Measurements from ENCODE around the gene CALML4. TPM values are rescaled to one million over a fixed set of nuclear protein-coding genes. Genes with fewer than 3 reads are reported as not detected.
"Not testable (repeated sequence)": the region's sequence is repeated elsewhere in the genome, so short reads cannot be mapped to it uniquely, and the experiment has no call there.

CALML4 gene
- total RNA-seq, 1 donor = 2.2 TPM

DNA sequence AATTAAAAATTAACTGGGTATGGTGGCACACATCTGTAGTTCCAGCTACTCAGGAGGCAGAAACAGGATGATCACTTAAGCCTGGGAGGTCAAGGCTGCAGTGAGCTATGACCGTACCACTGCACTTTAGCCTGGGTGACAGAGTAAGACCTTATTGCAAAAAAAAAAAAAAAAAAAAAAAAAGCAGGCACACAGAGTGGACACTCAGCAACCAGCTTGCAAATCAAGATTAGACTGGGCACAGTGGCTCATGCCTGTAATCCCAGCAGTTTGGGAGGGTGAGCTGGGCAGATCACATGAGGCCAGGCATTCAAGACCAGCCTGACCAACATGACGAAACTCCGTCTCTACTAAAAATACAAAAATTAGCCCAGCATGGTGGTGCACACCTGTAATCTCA, 19.0 kb upstream of the CALML4 start:
- Histone ChIP-seq H3K4me1 (ENCODE audit: insufficient read depth, low read length) (peaks cover 12% of the 10 kb centered on the region), H3K79me2 (ENCODE audit: insufficient read depth, low read length) (peaks cover 74% of the 10 kb centered on the region), H3K27me3 (ENCODE audit: insufficient read depth, low read length) (no peaks in the 10 kb centered on the region), H3K4me3 (ENCODE audit: insufficient read depth, low read length) (no peak overlapping the region), H4K20me1 (ENCODE audit: insufficient read depth, low read length) (peaks cover 10% of the 10 kb centered on the region), H3K4me2 (ENCODE audit: insufficient read depth, low read length) (no peak overlapping the region), H2AFZ (ENCODE audit: low read length) (no peak overlapping the region), H3K27ac (ENCODE audit: low read depth, low read length) (no peak overlapping the region), H3K36me3 (ENCODE audit: insufficient read depth, low read length) (peaks cover 1% of the 10 kb centered on the region), H3K9me3 (ENCODE audit: low read depth, low read length) (no peaks in the 10 kb centered on the region)
- DNase-seq (ENCODE audit: insufficient read length, low spot score, missing footprints) = no peak
- TF ChIP-seq, protein P1, sequence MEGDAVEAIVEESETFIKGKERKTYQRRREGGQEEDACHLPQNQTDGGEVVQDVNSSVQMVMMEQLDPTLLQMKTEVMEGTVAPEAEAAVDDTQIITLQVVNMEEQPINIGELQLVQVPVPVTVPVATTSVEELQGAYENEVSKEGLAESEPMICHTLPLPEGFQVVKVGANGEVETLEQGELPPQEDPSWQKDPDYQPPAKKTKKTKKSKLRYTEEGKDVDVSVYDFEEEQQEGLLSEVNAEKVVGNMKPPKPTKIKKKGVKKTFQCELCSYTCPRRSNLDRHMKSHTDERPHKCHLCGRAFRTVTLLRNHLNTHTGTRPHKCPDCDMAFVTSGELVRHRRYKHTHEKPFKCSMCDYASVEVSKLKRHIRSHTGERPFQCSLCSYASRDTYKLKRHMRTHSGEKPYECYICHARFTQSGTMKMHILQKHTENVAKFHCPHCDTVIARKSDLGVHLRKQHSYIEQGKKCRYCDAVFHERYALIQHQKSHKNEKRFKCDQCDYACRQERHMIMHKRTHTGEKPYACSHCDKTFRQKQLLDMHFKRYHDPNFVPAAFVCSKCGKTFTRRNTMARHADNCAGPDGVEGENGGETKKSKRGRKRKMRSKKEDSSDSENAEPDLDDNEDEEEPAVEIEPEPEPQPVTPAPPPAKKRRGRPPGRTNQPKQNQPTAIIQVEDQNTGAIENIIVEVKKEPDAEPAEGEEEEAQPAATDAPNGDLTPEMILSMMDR (IDR thresholded peaks at IDR 0.05; ENCODE audit: extremely low read depth, low read depth, low read length) = no peak

DNA sequence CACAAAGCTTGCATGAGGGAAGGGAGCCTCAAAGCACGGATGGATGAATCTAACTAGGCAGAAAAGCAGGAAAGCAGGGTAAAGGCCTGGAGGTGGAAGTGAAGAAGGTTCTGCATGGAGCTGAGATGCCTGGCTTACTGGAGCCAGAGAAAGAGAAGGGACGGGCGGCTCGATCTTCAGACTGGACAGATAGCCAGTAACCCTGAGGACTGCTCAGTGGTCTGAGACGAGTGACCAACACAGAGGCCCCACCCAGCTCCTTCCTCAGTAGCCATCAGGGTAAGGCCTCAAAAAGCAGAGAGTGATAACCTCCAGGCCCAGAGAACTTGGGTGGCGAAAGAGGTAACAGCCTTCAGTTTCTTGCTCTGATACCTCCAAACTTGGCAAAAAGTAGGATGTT, 18.0 kb upstream of the CALML4 start:
- Histone ChIP-seq H3K36me3 (ENCODE audit: insufficient read depth, low read length) (peaks cover 9% of the 10 kb centered on the region), H3K4me1 (ENCODE audit: insufficient read depth, low read length) (peaks cover 5% of the 10 kb centered on the region), H3K79me2 (ENCODE audit: insufficient read depth, low read length) (peaks cover 74% of the 10 kb centered on the region), H3K9me3 (ENCODE audit: low read depth, low read length) (no peaks in the 10 kb centered on the region), H3K4me2 (ENCODE audit: insufficient read depth, low read length) (no peak overlapping the region), H3K27me3 (ENCODE audit: insufficient read depth, low read length) (no peaks in the 10 kb centered on the region), H2AFZ (ENCODE audit: low read length) (no peak overlapping the region), H3K27ac (ENCODE audit: low read depth, low read length) (no peak overlapping the region), H4K20me1 (ENCODE audit: insufficient read depth, low read length) (peaks cover 8% of the 10 kb centered on the region), H3K4me3 (ENCODE audit: insufficient read depth, low read length) (no peak overlapping the region)
- TF ChIP-seq, protein P1 (IDR thresholded peaks at IDR 0.05; ENCODE audit: extremely low read depth, low read depth, low read length) = no peak
- DNase-seq (ENCODE audit: insufficient read length, low spot score, missing footprints) = no peak

DNA sequence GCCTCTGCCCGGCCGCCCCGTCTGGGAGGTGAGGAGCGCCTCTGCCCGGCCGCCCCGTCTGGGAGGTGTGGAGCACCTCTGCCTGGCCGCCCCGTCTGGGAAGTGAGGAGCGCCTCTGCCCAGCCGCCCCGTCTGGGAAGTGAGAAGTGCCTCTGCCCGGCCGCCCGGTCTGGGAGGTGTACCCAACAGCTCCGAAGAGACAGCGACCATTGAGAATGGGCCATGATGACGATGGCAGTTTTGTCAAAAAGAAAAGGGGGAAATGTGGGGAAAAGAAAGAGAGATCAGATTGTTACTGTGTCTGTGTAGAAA, 17.3 kb upstream of the CALML4 start:
- H3K36me3 ChIP-seq (ENCODE audit: insufficient read depth, low read length); H3K9me3 ChIP-seq (ENCODE audit: low read depth, low read length); H3K27me3 ChIP-seq (ENCODE audit: insufficient read depth, low read length); H2AFZ ChIP-seq (ENCODE audit: low read length); H3K27ac ChIP-seq (ENCODE audit: low read depth, low read length); DNase-seq (ENCODE audit: insufficient read length, low spot score, missing footprints); H4K20me1 ChIP-seq (ENCODE audit: insufficient read depth, low read length); H3K4me3 ChIP-seq (ENCODE audit: insufficient read depth, low read length); H3K4me1 ChIP-seq (ENCODE audit: insufficient read depth, low read length); H3K4me2 ChIP-seq (ENCODE audit: insufficient read depth, low read length): not testable (repeated sequence)
- H3K79me2 ChIP-seq (ENCODE audit: insufficient read depth, low read length) = peaks cover 74% of the 10 kb centered on the region

DNA sequence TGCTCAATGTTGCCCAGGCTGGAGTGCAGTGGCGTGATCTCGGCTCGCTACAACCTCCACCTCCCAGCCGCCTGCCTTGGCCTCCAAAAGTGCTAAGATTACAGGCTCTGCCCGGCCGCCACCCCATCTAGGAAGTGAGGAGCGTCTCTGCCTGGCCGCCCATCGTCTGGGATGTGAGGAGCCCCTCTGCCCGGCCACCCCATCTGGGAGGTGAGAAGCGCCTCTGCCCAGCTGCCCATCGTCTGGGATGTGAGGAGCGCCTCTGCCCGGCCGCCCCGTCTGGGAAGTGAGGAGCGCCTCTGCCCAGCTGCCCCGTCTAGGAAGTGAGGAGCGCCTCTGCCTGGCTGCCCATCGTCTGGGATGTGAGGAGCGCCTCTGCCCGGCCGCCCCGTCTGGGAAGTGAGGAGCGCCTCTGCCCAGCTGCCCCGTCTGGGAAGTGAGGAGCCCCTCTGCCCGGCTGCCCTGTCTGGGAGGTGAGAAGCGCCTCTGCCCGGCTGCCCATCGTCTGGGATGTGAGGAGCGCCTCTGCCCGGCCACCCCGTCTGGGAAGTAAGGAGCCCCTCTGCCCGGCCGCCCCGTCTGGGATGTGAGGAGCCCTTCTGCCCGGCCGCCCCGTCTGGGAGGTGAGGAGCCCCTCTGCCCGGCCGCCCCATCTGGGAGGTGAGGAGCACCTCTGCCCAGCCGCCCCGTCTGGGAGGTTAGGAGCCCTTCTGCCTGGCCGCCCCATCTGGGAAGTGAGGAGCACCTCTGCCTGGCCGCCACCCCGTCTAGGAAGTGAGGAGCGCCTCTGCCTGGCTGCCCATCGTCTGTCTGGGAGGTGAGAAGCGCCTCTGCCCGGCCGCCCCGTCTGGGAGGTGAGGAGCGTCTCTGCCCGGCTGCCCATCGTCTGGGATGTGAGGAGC, 16.6 kb upstream of the CALML4 start:
- H2AFZ ChIP-seq (ENCODE audit: low read length); H3K4me2 ChIP-seq (ENCODE audit: insufficient read depth, low read length); DNase-seq (ENCODE audit: insufficient read length, low spot score, missing footprints); H3K4me3 ChIP-seq (ENCODE audit: insufficient read depth, low read length); H3K9me3 ChIP-seq (ENCODE audit: low read depth, low read length); H3K27me3 ChIP-seq (ENCODE audit: insufficient read depth, low read length); H3K27ac ChIP-seq (ENCODE audit: low read depth, low read length); H4K20me1 ChIP-seq (ENCODE audit: insufficient read depth, low read length); H3K4me1 ChIP-seq (ENCODE audit: insufficient read depth, low read length); H3K36me3 ChIP-seq (ENCODE audit: insufficient read depth, low read length): not testable (repeated sequence)
- H3K79me2 ChIP-seq (ENCODE audit: insufficient read depth, low read length) = peaks cover 70% of the 10 kb centered on the region

DNA sequence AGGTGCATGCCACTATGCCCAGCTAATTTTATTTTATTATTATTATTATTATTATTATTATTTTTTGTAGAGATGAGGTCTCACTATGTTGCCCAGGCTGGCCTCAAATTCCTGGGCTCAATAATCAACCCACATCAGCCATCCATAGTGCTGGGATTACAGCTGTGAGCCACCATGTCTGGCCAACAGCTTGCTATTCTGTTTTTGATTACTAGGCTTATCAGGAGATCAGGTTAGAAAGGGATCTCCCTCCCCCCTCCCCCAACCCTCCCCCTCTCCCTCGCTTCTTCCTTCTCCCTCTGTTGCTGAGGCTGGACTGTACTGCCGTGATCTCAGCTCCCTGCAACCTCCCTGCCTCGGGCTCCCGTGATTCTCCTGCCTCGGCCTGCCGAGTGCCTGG, 15.8 kb upstream of the CALML4 start:
- no peak overlapping the region for H3K27ac ChIP-seq (ENCODE audit: low read depth, low read length)
- no peak overlapping the region for H2AFZ ChIP-seq (ENCODE audit: low read length)
- H3K36me3 ChIP-seq (ENCODE audit: insufficient read depth, low read length) = peaks cover 9% of the 10 kb centered on the region
- H3K4me2 ChIP-seq (ENCODE audit: insufficient read depth, low read length) = no peak overlapping the region
- TF ChIP-seq, protein P1 (IDR thresholded peaks at IDR 0.05; ENCODE audit: extremely low read depth, low read depth, low read length) = no peak
- H3K4me3 ChIP-seq (ENCODE audit: insufficient read depth, low read length) = no peak overlapping the region
- no peaks in the 10 kb centered on the region for H3K27me3 ChIP-seq (ENCODE audit: insufficient read depth, low read length)
- DNase-seq (ENCODE audit: insufficient read length, low spot score, missing footprints) = no peak
- H4K20me1 ChIP-seq (ENCODE audit: insufficient read depth, low read length) = peaks cover 4% of the 10 kb centered on the region
- H3K79me2 ChIP-seq (ENCODE audit: insufficient read depth, low read length) = peaks cover 71% of the 10 kb centered on the region
- H3K4me1 ChIP-seq (ENCODE audit: insufficient read depth, low read length) = no peaks in the 10 kb centered on the region
- no peaks in the 10 kb centered on the region for H3K9me3 ChIP-seq (ENCODE audit: low read depth, low read length)
